GM12874 (cell line): ENCODE measurements around the gene CDH2.

ENCODE experiments used
- CTCF ChIP-seq: IDR thresholded peaks from 2 replicates; pipeline ENCODE4 v1.5.1; 2011; ENCODE audit warnings: low read depth, mild to moderate bottlenecking, control low read depth, low read length, moderate library complexity; ENCODE audit not compliant: insufficient read depth

Gene CDH2

DNA sequence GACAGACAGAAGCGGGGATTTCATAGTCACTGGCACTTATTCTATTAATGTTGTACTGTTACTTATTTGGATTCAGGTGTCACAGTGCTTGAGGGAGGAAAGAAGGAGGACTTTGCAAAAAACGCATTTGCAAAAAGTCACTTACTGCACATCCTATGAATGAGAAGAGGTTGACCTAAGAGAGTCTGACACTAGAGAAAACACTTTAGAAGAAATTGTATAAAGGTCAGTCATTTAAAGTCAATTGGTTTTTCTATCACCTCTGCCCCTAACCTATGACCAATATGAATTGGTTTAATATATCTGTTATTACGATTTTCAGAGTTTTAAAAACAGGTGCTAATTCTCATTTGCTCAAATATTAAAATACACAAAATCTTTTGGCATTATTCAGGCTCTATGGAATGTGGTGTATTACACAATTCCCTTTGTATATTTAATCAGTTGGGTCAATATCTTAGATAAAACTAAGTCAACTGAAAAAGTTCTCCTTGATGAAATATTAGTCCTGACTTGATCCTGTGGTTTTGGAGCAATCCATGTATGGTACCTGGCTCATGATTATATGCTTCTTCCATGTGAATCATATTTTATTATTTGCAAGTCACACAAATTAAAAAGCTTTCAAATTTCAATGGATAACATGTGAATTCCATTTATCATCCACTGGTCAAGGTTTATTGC is 157.4 kb downstream of the CDH2 start:
- no peak for TF ChIP-seq CTCF

- TF ChIP-seq CTCF = no peak
Measured at GRCh38 chr18:28018351-28018750, 158.6 kb downstream of the CDH2 start.

DNA sequence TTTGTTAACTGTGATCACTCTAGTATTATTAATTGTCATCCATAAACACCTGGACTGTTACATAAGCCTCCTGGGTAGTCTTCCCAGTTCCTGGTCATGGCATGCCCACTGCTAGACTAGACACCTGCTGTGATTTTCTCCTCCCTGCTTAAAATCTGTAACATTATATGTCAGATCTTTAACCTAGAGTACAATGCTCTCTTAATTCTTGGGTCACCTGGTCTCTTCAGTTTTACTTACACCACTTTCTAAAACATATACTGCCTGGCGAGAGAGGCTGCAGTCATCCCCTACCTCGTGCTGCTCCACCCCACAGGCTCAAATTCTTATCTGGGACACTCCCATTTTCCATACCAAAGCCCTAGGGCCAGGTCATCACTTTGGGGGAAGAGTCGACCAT is 161.3 kb downstream of the CDH2 start:
- no peak for TF ChIP-seq CTCF

DNA sequence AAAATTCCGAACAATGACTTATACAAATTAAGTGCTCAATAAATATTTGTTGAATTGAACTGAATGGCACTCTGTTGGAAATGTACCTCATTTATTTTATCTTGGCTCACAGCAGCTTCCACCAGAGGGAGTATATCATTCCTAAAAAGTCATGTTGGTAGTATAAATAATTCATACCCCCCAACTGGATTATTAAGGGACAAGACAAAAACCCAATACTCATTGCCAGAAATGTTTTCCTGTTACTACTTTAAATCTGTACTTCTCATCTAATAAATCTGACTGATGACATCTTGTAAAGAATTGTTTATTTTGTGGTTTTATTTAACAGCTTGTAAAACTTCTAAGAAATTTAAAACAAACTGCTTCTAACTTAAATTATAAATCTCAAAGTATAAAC is 163.9 kb downstream of the CDH2 start:
- no peak for TF ChIP-seq CTCF

GRCh38 chr18:28012336-28012735 is 164.6 kb downstream of the CDH2 start:
- no peak for TF ChIP-seq CTCF

- TF ChIP-seq CTCF = no peak
Measured at GRCh38 chr18:28009589-28009988, 167.3 kb downstream of the CDH2 start.

DNA sequence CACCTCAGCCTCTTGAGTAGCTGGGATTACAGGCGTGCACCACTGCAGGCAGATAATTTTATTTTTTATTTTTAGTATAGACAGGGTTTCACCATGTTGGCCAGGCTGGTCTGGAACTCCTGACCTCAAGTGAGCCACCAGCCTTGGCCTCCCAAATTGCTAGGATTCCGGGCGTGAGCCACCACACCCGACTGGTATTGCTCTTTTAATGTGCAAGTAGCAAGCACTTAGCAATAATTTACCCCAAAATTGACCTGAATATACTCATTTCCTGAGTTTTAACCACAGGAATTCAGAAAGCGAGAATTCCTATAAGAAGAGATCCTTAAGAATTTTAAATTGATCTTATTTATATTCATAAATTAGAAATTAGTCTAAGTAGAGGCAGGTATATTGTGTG is 169.1 kb downstream of the CDH2 start:
- TF ChIP-seq CTCF = no peak

- no peak for TF ChIP-seq CTCF
Measured at GRCh38 chr18:28005164-28005563, 171.8 kb downstream of the CDH2 start.
